ENCODE results near the gene LILRB2. TPM values are rescaled to one million over a fixed set of nuclear protein-coding genes. Genes with fewer than 3 reads are reported as not detected.
"Not testable (repeated sequence)": the region's sequence is repeated elsewhere in the genome, so short reads cannot be mapped to it uniquely, and the experiment has no call there.

LILRB2 gene
- total RNA-seq, 1 donor from 2014 or later, result 2.9 TPM

GRCh38 chr19:54252845-54253244, 28.1 kb downstream of the LILRB2 start:
- intact Hi-C loops (cut with DNase I), result no loop called here
- no peak for DNase-seq (ENCODE audit: missing footprints)
- no peak for ATAC-seq

- intact Hi-C loops (cut with DNase I), result no loop called here
- ATAC-seq, result no peak
- DNase-seq (ENCODE audit: missing footprints), result no peak
Observed at GRCh38 chr19:54252243-54252642, 28.7 kb downstream of the LILRB2 start.

GRCh38 chr19:54248016-54248601, 32.8 kb downstream of the LILRB2 start:
- intact Hi-C loops (cut with DNase I), result no loop called here
- peak; percentile 79 for DNase-seq (ENCODE audit: missing footprints)
- peak; percentile 87 for ATAC-seq

GRCh38 chr19:54247106-54247930, 33.6 kb downstream of the LILRB2 start:
- intact Hi-C loops (cut with DNase I), result no loop called here
- DNase-seq (ENCODE audit: missing footprints), result no peak
- no peak for ATAC-seq

GRCh38 chr19:54245936-54246335, 35.0 kb downstream of the LILRB2 start:
- ATAC-seq (no peak), DNase-seq (ENCODE audit: missing footprints) (no peak)
- intact Hi-C loops (cut with DNase I), result no loop called here

GRCh38 chr19:54243809-54244208, 37.1 kb downstream of the LILRB2 start:
- intact Hi-C loops (cut with DNase I); DNase-seq (ENCODE audit: missing footprints); ATAC-seq: not testable (repeated sequence)

GRCh38 chr19:54242646-54243045, 38.3 kb downstream of the LILRB2 start, which contains the start of gene LILRA6:
Gene LILRA6, minus strand, starts transcription at chr19:54242790.
- intact Hi-C loops (cut with DNase I), result not testable (repeated sequence)
- DNase-seq (ENCODE audit: missing footprints), result peak; percentile 79
- ATAC-seq, result peak; percentile 76

- ATAC-seq; intact Hi-C loops (cut with DNase I); DNase-seq (ENCODE audit: missing footprints): not testable (repeated sequence)
Observed at GRCh38 chr19:54242234-54242633, 38.7 kb downstream of the LILRB2 start.

- ATAC-seq; intact Hi-C loops (cut with DNase I); DNase-seq (ENCODE audit: missing footprints): not testable (repeated sequence)
Observed at GRCh38 chr19:54240372-54241336, 40.3 kb downstream of the LILRB2 start.

- DNase-seq (ENCODE audit: missing footprints); intact Hi-C loops (cut with DNase I); ATAC-seq: not testable (repeated sequence)
Observed at GRCh38 chr19:54239491-54240371, 41.2 kb downstream of the LILRB2 start.

GRCh38 chr19:54233941-54234340, 47.0 kb downstream of the LILRB2 start:
- intact Hi-C loops (cut with DNase I), result no loop called here
- no peak for DNase-seq (ENCODE audit: missing footprints)
- ATAC-seq, result no peak

- intact Hi-C loops (cut with DNase I), result loop anchor here (1.0 kb wide), 1 partner anchor 63 kb away; no protein-coding TSS in a partner anchor
- ATAC-seq, result peak; percentile 85
- peak; percentile 94 for DNase-seq (ENCODE audit: missing footprints)
Observed at GRCh38 chr19:54231077-54231931, 49.6 kb downstream of the LILRB2 start.

- ATAC-seq (no peak), DNase-seq (ENCODE audit: missing footprints) (no peak)
- intact Hi-C loops (cut with DNase I), result no loop called here
Observed at GRCh38 chr19:54230031-54230430, 50.9 kb downstream of the LILRB2 start.

- intact Hi-C loops (cut with DNase I), result no loop called here
- DNase-seq (ENCODE audit: missing footprints) (no peak), ATAC-seq (no peak)
Observed at GRCh38 chr19:54229146-54229545, 51.8 kb downstream of the LILRB2 start.

- ATAC-seq, result not testable (repeated sequence)
Observed at GRCh38 chr19:54224619-54225018, 56.3 kb downstream of the LILRB2 start.

GRCh38 chr19:54223937-54224281, 57.0 kb downstream of the LILRB2 start:
- intact Hi-C loops (cut with DNase I); ATAC-seq; DNase-seq (ENCODE audit: missing footprints): not testable (repeated sequence)

More at GRCh38 chr19:54224619-54225018, 56.3 kb downstream of the LILRB2 start:
- intact Hi-C loops (cut with DNase I); DNase-seq (ENCODE audit: missing footprints): not testable (repeated sequence)
